Osteocyte (in vitro differentiated cells): ENCODE measurements around the gene FSHB. TPM values are rescaled to one million over a fixed set of nuclear protein-coding genes. Genes with fewer than 3 reads are reported as not detected.
A peak's percentile ranks its signal among the peaks of the same experiment; 100 is the strongest.
"Not testable (repeated sequence)": the region's sequence is repeated elsewhere in the genome, so short reads cannot be mapped to it uniquely, and the experiment has no call there.

Experiments used
- DNase-seq: peaks from one replicate; pipeline ENCODE4 v3.0.0; 2021; ENCODE audit warnings: mixed read lengths; ENCODE audit not compliant: unreplicated experiment; ENCODE audit errors: extremely low spot score
- H3K27ac Mint-ChIP-seq: one replicate; pipeline ENCODE4 v1.8.0; 2021; ENCODE audit warnings: mild to moderate bottlenecking, mixed read lengths; ENCODE audit not compliant: unreplicated experiment
- H3K27me3 Mint-ChIP-seq: one replicate; pipeline ENCODE4 v1.8.0; 2021; ENCODE audit warnings: mixed read lengths; ENCODE audit not compliant: unreplicated experiment
- H3K36me3 Mint-ChIP-seq: one replicate; pipeline ENCODE4 v1.8.0; 2021; ENCODE audit warnings: mixed read lengths; ENCODE audit not compliant: unreplicated experiment
- H3K4me1 Mint-ChIP-seq: one replicate; pipeline ENCODE4 v1.8.0; 2021; ENCODE audit warnings: mixed read lengths; ENCODE audit not compliant: unreplicated experiment
- H3K4me3 Mint-ChIP-seq: one replicate; pipeline ENCODE4 v1.8.0; 2021; ENCODE audit warnings: mild to moderate bottlenecking, moderate library complexity, mixed read lengths; ENCODE audit not compliant: unreplicated experiment
- H3K9me3 Mint-ChIP-seq: one replicate; pipeline ENCODE4 v1.8.0; 2021; ENCODE audit warnings: mixed read lengths; ENCODE audit not compliant: unreplicated experiment
- CTCF ChIP-seq: fragments of 200-600 bp; sonication (generic); IDR thresholded peaks from 2 replicates; pipeline ENCODE4 v1.5.0; 2021; ENCODE audit warnings: antibody characterized with exemption, mild to moderate bottlenecking, moderate library complexity
- long read RNA-seq: library from polyadenylated mRNA; unstranded; transcript quantifications from one replicate; pipeline ENCODE4 v2.0.0, GENCODE V29; 2021
- total RNA-seq: library from RNA; stranded (reverse); gene quantifications from 2 replicates; pipeline ENCODE4 v1.2.1, GENCODE V29; 2021

Gene FSHB
- not detected in 2 replicates for total RNA-seq
- long read RNA-seq, result 0 reads

GRCh38 chr11:30230714-30231113, at the start of gene FSHB:
TSS of gene FSHB (plus strand) at chr11:30231014. CDS start at chr11:30231903, 889 bp downstream.
- peaks cover 14% of the 10 kb centered on the region for H3K27me3 Mint-ChIP-seq
- no peaks in the 10 kb centered on the region for H3K4me1 Mint-ChIP-seq
- no peak within 1 kb of the TSS for H3K27ac Mint-ChIP-seq
- no peak within 1 kb of the TSS for H3K4me3 Mint-ChIP-seq
- peaks cover 12% of the 10 kb centered on the region for H3K9me3 Mint-ChIP-seq
- H3K36me3 Mint-ChIP-seq, result no peaks in the 10 kb centered on the region
- no peak for TF ChIP-seq CTCF
- no peak for DNase-seq

- Mint-ChIP-seq H3K4me3 (no peak overlapping the region), H3K27me3 (no peaks in the 10 kb centered on the region), H3K36me3 (no peaks in the 10 kb centered on the region), H3K27ac (no peak overlapping the region), H3K4me1 (no peaks in the 10 kb centered on the region), H3K9me3 (peaks cover 4% of the 10 kb centered on the region)
- no peak for DNase-seq
- TF ChIP-seq CTCF, result no peak
These were observed 44.1 kb upstream of the FSHB start for GRCh38 chr11:30186748-30187147.

GRCh38 chr11:30192620-30193019, 38.2 kb upstream of the FSHB start:
- no peaks in the 10 kb centered on the region for H3K36me3 Mint-ChIP-seq
- no peak for TF ChIP-seq CTCF
- no peak for DNase-seq
- H3K27me3 Mint-ChIP-seq, result peaks cover 13% of the 10 kb centered on the region
- no peaks in the 10 kb centered on the region for H3K4me1 Mint-ChIP-seq
- H3K27ac Mint-ChIP-seq, result no peak overlapping the region
- no peaks in the 10 kb centered on the region for H3K9me3 Mint-ChIP-seq
- no peak overlapping the region for H3K4me3 Mint-ChIP-seq

- Mint-ChIP-seq H3K9me3 (no peaks in the 10 kb centered on the region), H3K4me3 (no peak overlapping the region), H3K27ac (no peak overlapping the region), H3K36me3 (no peaks in the 10 kb centered on the region), H3K27me3 (peaks cover 13% of the 10 kb centered on the region), H3K4me1 (no peaks in the 10 kb centered on the region)
- TF ChIP-seq CTCF, result peak; percentile 84
- DNase-seq, result no peak
These were observed 34.2 kb upstream of the FSHB start for GRCh38 chr11:30196400-30197206.

- H3K27ac Mint-ChIP-seq, result no peak overlapping the region
- no peak for TF ChIP-seq CTCF
These were observed 32.9 kb upstream of the FSHB start for GRCh38 chr11:30197869-30198268.

GRCh38 chr11:30202989-30203388, 27.8 kb upstream of the FSHB start:
- not testable (repeated sequence) for H3K27me3 Mint-ChIP-seq, DNase-seq, H3K36me3 Mint-ChIP-seq, H3K9me3 Mint-ChIP-seq, H3K4me3 Mint-ChIP-seq, H3K4me1 Mint-ChIP-seq, H3K27ac Mint-ChIP-seq

More at GRCh38 chr11:30197869-30198268, 32.9 kb upstream of the FSHB start:
- DNase-seq, result no peak
- H3K27me3 Mint-ChIP-seq, result peaks cover 10% of the 10 kb centered on the region
- no peak overlapping the region for H3K4me3 Mint-ChIP-seq
- no peaks in the 10 kb centered on the region for H3K9me3 Mint-ChIP-seq
- H3K4me1 Mint-ChIP-seq, result no peaks in the 10 kb centered on the region
- no peaks in the 10 kb centered on the region for H3K36me3 Mint-ChIP-seq
